GM18909 (cell line): ENCODE results near the gene MEAK7.

Experiments used
- ATAC-seq: cut with Tn5 transposase; IDR thresholded peaks from one replicate; pipeline ENCODE4 v1.9.1; 2021; ENCODE audit warnings: mild to moderate bottlenecking; ENCODE audit not compliant: unreplicated experiment, poor library complexity

Gene MEAK7

GRCh38 chr16:84476401-84476800, 28.1 kb downstream of the MEAK7 start:
- no peak for ATAC-seq

- no peak for ATAC-seq
These were observed 28.7 kb downstream of the MEAK7 start for GRCh38 chr16:84475643-84476240.

GRCh38 chr16:84471966-84472365, 32.5 kb downstream of the MEAK7 start:
- no peak for ATAC-seq

- ATAC-seq, result no peak
These were observed 33.1 kb downstream of the MEAK7 start for GRCh38 chr16:84471316-84471715.

- ATAC-seq, result no peak
These were observed 36.8 kb downstream of the MEAK7 start for GRCh38 chr16:84467709-84468108.

GRCh38 chr16:84467256-84467655, 37.2 kb downstream of the MEAK7 start:
- ATAC-seq, result no peak

- ATAC-seq, result no peak
These were observed 37.8 kb downstream of the MEAK7 start for GRCh38 chr16:84466692-84467091.

- no peak for ATAC-seq
These were observed 39.3 kb downstream of the MEAK7 start for GRCh38 chr16:84465154-84465553.

GRCh38 chr16:84464116-84464515, 40.3 kb downstream of the MEAK7 start:
- no peak for ATAC-seq

GRCh38 chr16:84463221-84463620, 41.2 kb downstream of the MEAK7 start:
- no peak for ATAC-seq

GRCh38 chr16:84462296-84463210, 41.9 kb downstream of the MEAK7 start:
- ATAC-seq, result no peak

GRCh38 chr16:84461413-84462295, 42.8 kb downstream of the MEAK7 start:
- no peak for ATAC-seq

- ATAC-seq, result no peak
These were observed 43.4 kb downstream of the MEAK7 start for GRCh38 chr16:84461029-84461412.

GRCh38 chr16:84460406-84461028, 43.9 kb downstream of the MEAK7 start:
- no peak for ATAC-seq

GRCh38 chr16:84459941-84460405, 44.5 kb downstream of the MEAK7 start:
- ATAC-seq, result no peak

GRCh38 chr16:84459533-84459894, 44.9 kb downstream of the MEAK7 start:
- ATAC-seq, result no peak

GRCh38 chr16:84458606-84459532, 45.6 kb downstream of the MEAK7 start:
- ATAC-seq, result no peak

GRCh38 chr16:84455031-84455430, 49.4 kb downstream of the MEAK7 start:
- ATAC-seq, result no peak
